SK-N-SH treated with all-trans-retinoic acid at 6 μM for 48 hours (cell line): ENCODE results near the gene LRBA.
A peak's percentile ranks its signal among the peaks of the same experiment; 100 is the strongest.

Experiments
- ATAC-seq: fragments of 200-7000 bp; cut with Tn5 transposase; 3 replicates; pipeline ENCODE4 v1.9.1; 2020; ENCODE audit warnings: mild to moderate bottlenecking, moderate library complexity
- ARNTL ChIP-seq: fragments of 450-650 bp; formaldehyde crosslinking; IDR thresholded peaks from 2 replicates; pipeline ENCODE4 v1.5.0; 2020; ENCODE audit warnings: low read depth, mild to moderate bottlenecking, moderate library complexity, borderline replicate concordance
- BACH2 ChIP-seq: fragments of 250-450 bp; sonication (Bioruptor Pico); IDR thresholded peaks from 2 replicates; pipeline ENCODE4 v1.9.0; 2021; ENCODE audit warnings: mild to moderate bottlenecking, borderline replicate concordance
- CSDC2 ChIP-seq: fragments of 250-450 bp; sonication (Bioruptor Pico); IDR thresholded peaks from 2 replicates; pipeline ENCODE4 v1.5.0; 2020; ENCODE audit warnings: mild to moderate bottlenecking, moderate library complexity
- CSRNP3 ChIP-seq: fragments of 250-450 bp; sonication (Bioruptor Pico); IDR thresholded peaks from 2 replicates; pipeline ENCODE4 v1.5.1; 2021; ENCODE audit warnings: mild to moderate bottlenecking, moderate library complexity
- ESRRG ChIP-seq: fragments of 250-450 bp; sonication (Bioruptor Pico); IDR thresholded peaks from 2 replicates; pipeline ENCODE4 v1.6.1; 2021; ENCODE audit warnings: mild to moderate bottlenecking
- ISL1 ChIP-seq: fragments of 250-450 bp; sonication (Bioruptor Pico); IDR thresholded peaks from 2 replicates; pipeline ENCODE4 v2.1.2; 2022; ENCODE audit warnings: mild to moderate bottlenecking, moderate library complexity
- OSR1 ChIP-seq: fragments of 250-450 bp; sonication (Bioruptor Pico); IDR thresholded peaks from 2 replicates; pipeline ENCODE4 v1.8.0; 2022; ENCODE audit warnings: moderate library complexity, mild to moderate bottlenecking, inconsistent platforms
- POU6F1 ChIP-seq: fragments of 250-450 bp; sonication (Bioruptor Pico); IDR thresholded peaks from 2 replicates; pipeline ENCODE4 v1.8.0; 2021; ENCODE audit warnings: low read depth, mild to moderate bottlenecking, moderate library complexity, borderline replicate concordance
- PPARA ChIP-seq: fragments of 250-450 bp; sonication (Bioruptor Pico); IDR thresholded peaks from 2 replicates; pipeline ENCODE4 v1.5.0; 2020; ENCODE audit warnings: mild to moderate bottlenecking, borderline replicate concordance
- SNAI2 ChIP-seq: fragments of 250-450 bp; sonication (Bioruptor Pico); IDR thresholded peaks from 2 replicates; pipeline ENCODE4 v1.5.0; 2020; ENCODE audit warnings: mild to moderate bottlenecking, moderate library complexity
- TCF4 ChIP-seq: fragments of 250-450 bp; sonication (Bioruptor Pico); IDR thresholded peaks from 2 replicates; pipeline ENCODE4 v1.8.0; 2021; ENCODE audit warnings: mild to moderate bottlenecking, moderate library complexity, borderline replicate concordance
- TOX ChIP-seq: fragments of 250-450 bp; sonication (Bioruptor Pico); IDR thresholded peaks from 2 replicates; pipeline ENCODE4 v1.8.0; 2021; ENCODE audit warnings: mild to moderate bottlenecking, moderate library complexity, borderline replicate concordance
- ZC3H10 ChIP-seq: fragments of 250-450 bp; sonication (Bioruptor Pico); IDR thresholded peaks from 2 replicates; pipeline ENCODE4 v1.5.1; 2021; ENCODE audit warnings: mild to moderate bottlenecking, moderate library complexity
- ZFP3 ChIP-seq: fragments of 250-450 bp; sonication (Bioruptor Pico); IDR thresholded peaks from 2 replicates; pipeline ENCODE4 v1.5.0; 2020; ENCODE audit warnings: mild to moderate bottlenecking, moderate library complexity
- ZFP30 ChIP-seq: fragments of 450-650 bp; formaldehyde crosslinking; IDR thresholded peaks from 2 replicates; pipeline ENCODE4 v1.5.0; 2022; ENCODE audit warnings: mild to moderate bottlenecking, moderate library complexity
- ZNF565 ChIP-seq: fragments of 450-650 bp; formaldehyde crosslinking; conservative IDR thresholded peaks from 2 replicates; pipeline ENCODE4 v1.5.0; 2020; ENCODE audit warnings: low read depth, mild to moderate bottlenecking, moderate library complexity
- ZNF70 ChIP-seq: fragments of 450-650 bp; formaldehyde crosslinking; IDR thresholded peaks from 2 replicates; pipeline ENCODE4 v1.5.0; 2020; ENCODE audit warnings: mild to moderate bottlenecking, moderate library complexity
- ZNF8 ChIP-seq: fragments of 450-650 bp; formaldehyde crosslinking; IDR thresholded peaks from 2 replicates; pipeline ENCODE4 v1.5.0; 2020; ENCODE audit warnings: mild to moderate bottlenecking, moderate library complexity
- TF ChIP-seq, protein P1 (sequence below): fragments of 250-450 bp; sonication (Bioruptor Pico); IDR thresholded peaks from 2 replicates; pipeline ENCODE4 v1.5.0; 2020; ENCODE audit warnings: mild to moderate bottlenecking, moderate library complexity
- TF ChIP-seq, protein P2 (sequence below): fragments of 250-450 bp; sonication (Bioruptor Pico); IDR thresholded peaks from 2 replicates; pipeline ENCODE4 v1.8.0; 2020; ENCODE audit warnings: mild to moderate bottlenecking, moderate library complexity, borderline replicate concordance

The LRBA gene

DNA sequence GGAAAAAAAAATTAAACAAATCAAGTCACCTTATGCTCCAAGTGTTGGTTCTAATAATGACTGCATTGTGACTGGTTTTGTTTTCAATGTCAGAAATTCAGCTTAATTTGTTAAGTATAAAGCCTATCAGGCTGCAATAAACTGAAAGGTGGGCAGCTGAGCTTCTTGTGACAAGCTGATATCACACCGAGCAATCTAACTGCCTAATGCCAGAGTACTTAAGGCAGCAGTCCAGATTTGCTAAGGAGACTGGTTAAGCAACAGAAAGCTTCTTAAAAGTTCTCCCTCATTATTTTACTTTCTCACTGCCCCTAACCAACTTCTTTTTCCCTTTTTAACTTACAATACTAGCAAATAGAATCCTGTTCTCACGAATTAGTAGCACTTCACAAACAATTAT is 232.2 kb downstream of the LRBA start:
- no peak for TF ChIP-seq TOX (CRISPR knock-in tag)
- TF ChIP-seq BACH2 (CRISPR knock-in tag): no peak
- TF ChIP-seq, protein P1, sequence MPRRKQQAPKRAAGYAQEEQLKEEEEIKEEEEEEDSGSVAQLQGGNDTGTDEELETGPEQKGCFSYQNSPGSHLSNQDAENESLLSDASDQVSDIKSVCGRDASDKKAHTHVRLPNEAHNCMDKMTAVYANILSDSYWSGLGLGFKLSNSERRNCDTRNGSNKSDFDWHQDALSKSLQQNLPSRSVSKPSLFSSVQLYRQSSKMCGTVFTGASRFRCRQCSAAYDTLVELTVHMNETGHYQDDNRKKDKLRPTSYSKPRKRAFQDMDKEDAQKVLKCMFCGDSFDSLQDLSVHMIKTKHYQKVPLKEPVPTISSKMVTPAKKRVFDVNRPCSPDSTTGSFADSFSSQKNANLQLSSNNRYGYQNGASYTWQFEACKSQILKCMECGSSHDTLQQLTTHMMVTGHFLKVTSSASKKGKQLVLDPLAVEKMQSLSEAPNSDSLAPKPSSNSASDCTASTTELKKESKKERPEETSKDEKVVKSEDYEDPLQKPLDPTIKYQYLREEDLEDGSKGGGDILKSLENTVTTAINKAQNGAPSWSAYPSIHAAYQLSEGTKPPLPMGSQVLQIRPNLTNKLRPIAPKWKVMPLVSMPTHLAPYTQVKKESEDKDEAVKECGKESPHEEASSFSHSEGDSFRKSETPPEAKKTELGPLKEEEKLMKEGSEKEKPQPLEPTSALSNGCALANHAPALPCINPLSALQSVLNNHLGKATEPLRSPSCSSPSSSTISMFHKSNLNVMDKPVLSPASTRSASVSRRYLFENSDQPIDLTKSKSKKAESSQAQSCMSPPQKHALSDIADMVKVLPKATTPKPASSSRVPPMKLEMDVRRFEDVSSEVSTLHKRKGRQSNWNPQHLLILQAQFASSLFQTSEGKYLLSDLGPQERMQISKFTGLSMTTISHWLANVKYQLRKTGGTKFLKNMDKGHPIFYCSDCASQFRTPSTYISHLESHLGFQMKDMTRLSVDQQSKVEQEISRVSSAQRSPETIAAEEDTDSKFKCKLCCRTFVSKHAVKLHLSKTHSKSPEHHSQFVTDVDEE (CRISPR knock-in tag): no peak
- no peak for TF ChIP-seq ARNTL
- no peak for TF ChIP-seq ZNF8 (CRISPR knock-in tag)
- no peak for TF ChIP-seq TCF4 (CRISPR knock-in tag)
- TF ChIP-seq CSDC2 (CRISPR knock-in tag): no peak
- TF ChIP-seq PPARA (CRISPR knock-in tag): no peak
- TF ChIP-seq, protein P2, sequence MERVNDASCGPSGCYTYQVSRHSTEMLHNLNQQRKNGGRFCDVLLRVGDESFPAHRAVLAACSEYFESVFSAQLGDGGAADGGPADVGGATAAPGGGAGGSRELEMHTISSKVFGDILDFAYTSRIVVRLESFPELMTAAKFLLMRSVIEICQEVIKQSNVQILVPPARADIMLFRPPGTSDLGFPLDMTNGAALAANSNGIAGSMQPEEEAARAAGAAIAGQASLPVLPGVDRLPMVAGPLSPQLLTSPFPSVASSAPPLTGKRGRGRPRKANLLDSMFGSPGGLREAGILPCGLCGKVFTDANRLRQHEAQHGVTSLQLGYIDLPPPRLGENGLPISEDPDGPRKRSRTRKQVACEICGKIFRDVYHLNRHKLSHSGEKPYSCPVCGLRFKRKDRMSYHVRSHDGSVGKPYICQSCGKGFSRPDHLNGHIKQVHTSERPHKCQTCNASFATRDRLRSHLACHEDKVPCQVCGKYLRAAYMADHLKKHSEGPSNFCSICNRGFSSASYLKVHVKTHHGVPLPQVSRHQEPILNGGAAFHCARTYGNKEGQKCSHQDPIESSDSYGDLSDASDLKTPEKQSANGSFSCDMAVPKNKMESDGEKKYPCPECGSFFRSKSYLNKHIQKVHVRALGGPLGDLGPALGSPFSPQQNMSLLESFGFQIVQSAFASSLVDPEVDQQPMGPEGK (CRISPR knock-in tag): no peak
- TF ChIP-seq OSR1: no peak
- TF ChIP-seq POU6F1 (CRISPR knock-in tag): no peak
- TF ChIP-seq ZFP30 (CRISPR knock-in tag): no peak
- TF ChIP-seq CSRNP3 (CRISPR knock-in tag): no peak
- TF ChIP-seq ZNF70 (CRISPR knock-in tag): no peak
- TF ChIP-seq ESRRG: no peak
- TF ChIP-seq ZC3H10: no peak
- no peak for TF ChIP-seq SNAI2 (CRISPR knock-in tag)
- ATAC-seq: peak; percentile 68

GRCh38 chr4:150782311-150782710 is 232.8 kb downstream of the LRBA start:
- ATAC-seq: peak; percentile 57
- TF ChIP-seq ZFP3 (CRISPR knock-in tag) (peak; percentile 20; the same call in 1 of the 2 replicates), ZFP30 (CRISPR knock-in tag) (no peak), ZNF565 (CRISPR knock-in tag) (no peak), CSRNP3 (CRISPR knock-in tag) (no peak), ISL1 (CRISPR knock-in tag) (no peak)

DNA sequence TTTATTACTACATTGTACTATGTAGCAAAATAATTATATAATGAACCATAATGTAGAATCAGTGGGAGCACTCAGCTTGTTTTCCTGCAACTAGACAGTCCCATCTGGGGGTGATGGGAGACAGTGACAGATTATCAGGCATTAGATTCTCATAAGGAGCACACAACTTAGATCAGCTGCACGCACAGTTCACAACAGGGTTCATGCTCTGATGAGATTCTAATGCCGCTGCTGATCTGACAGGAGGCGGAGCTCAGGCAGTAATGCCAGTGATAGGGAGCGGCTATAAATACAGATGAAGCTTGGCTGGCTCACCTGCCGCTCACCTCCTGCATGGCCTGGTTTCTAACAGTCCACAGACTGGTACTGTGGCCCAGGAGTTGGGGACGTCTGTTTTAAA is 233.9 kb downstream of the LRBA start:
- ATAC-seq: no peak
- TF ChIP-seq CSRNP3 (CRISPR knock-in tag) (no peak), SNAI2 (CRISPR knock-in tag) (no peak), BACH2 (CRISPR knock-in tag) (no peak), ZNF8 (CRISPR knock-in tag) (no peak)
- TF ChIP-seq, protein P1 (CRISPR knock-in tag): no peak
